OCI-M2 (cell line): ENCODE results near the gene CDH13.

Experiments
- DNase-seq: peaks from one replicate; lab custom pipeline; 2025; ENCODE audit not compliant: unreplicated experiment; lab: John Stamatoyannopoulos, UW

CDH13 gene

DNA sequence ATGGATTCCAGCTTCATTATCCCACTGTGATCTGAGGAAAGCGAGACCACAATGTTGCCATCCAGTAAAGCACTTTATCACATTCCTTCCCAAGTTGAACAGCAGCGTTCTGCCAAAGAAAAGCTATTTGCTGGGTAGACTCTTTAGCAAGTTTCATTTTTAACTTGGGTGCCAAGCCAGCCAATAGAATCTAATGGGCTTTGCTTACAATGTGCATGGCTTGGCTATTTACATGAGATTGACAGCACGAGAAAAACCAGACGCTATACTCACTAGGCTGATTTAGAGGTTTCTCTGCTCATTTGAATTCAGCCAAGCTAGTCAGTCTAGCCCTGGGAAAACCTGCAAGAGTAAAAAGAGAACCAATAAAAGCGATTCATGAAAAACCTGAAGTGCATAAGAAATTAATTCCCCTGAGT is 108.9 kb downstream of the CDH13 start:
- DNase-seq: no peak

DNA sequence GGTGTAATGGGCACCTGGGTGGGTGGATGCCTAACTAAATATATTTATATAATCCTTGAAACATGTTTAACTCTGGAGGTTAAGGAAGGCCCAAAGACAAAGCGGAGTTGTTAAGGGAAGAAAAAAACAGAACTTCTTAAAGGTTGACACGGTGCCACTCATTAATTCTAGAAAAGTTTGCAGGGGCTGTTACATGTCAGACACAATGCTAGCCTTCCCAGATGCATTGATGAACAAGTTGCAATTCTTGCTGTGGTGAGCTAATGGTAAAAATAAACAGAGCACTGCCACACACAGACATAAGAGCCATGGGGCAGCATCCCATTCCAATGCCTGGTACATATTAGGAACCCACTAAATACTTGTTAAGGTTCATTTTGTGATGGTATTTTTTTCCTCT is 109.5 kb downstream of the CDH13 start:
- DNase-seq: no peak

DNA sequence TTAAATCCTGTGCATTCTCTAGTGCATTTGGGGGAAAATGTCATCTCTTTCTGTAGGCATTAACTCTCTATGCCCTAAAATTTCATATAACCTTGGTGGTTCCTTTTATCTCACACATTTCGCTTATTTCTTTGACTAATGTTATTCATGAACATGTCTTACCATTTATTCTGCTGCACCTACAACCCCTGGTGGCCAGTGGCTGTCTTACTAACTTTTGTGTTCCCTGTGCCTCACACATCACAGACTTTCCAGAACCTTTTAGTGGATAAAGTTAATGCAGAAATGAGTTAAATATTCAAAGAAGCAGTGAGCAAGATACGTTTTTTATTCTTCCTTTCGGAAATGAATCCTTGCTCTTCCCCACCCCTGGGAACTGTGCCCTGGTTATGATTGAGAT is 111.9 kb downstream of the CDH13 start:
- DNase-seq: no peak

DNA sequence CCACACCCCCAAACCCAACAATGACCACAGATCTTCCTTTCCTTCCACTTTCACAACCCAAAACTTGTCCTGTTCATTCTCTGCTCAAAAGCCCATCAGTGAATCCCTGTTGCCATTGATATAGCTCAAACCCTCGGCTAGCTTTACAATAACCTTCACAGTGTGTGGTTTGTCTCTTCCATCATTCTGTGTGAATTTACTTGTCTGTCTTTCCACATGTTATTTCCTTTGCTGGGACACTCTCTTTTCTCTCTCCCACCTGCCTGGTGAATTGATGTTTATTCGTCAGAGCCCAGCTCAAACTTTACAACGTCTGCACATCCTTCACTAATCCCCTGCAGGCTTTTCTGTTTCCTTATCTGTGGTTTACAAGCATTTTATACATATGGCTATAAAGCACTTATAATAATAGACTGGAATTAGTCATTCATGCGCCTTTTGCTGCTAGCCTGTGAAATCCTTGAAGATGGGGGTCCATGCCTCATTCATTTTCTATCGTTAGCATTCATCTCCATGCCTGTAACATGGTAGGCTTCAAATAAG is 114.4 kb downstream of the CDH13 start:
- no peak for DNase-seq

DNA sequence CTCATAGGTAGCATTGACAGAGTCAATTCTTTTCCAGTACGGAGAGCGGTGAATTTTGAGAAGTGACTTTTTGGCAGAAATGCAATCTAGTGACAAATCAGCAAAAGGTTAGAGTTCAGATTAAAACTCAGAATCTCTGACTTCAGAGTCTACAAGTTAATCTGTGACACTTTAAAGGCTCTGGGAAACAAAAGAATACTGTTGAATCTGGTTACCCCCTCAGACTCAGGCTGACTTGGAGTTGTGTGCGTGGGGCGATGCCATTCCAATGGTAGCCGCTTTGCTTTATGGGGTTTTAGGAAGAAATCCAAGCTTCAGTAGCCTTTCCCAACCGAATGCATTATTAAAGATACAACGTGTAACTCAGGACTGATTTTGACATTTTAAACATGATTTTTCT is 118.2 kb downstream of the CDH13 start:
- no peak for DNase-seq

DNA sequence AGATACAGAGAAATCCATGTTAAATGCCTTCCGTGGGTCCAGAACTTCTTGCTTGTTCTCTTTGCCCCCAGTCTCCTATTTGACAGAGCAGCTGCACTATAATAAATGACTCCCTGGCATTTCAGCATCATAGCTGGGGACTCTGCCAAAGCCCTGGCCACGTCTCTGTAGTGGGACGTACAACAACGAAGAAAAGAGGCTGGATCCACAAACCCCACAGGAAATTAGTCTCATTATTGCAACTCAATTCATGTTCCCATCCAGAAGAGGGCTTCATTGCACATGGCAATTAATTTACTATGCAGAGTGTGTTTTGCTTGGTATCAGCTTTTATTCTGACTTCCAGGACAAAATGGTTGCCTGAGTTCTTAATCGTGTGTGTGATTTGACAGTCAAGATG is 121.3 kb downstream of the CDH13 start:
- DNase-seq: no peak

DNA sequence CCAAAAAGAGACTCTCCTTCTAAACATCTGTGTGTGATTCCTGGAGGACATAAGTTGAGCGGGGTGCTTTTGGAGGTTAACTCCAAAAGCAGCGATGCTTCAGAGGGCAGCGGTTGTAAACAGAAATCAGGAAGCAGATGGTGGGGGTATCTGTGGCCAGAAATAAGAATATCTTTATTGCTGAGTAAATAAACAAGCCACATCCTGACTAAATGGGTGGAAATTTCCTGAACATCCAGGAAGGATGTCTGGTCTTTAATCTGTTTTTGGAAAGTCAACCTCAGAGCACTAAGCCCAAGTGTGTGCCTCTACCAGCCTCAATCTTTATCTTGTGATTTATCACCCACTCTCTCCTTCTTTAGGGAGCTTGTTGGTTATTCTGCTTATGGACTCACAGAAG is 123.3 kb downstream of the CDH13 start:
- no peak for DNase-seq

DNA sequence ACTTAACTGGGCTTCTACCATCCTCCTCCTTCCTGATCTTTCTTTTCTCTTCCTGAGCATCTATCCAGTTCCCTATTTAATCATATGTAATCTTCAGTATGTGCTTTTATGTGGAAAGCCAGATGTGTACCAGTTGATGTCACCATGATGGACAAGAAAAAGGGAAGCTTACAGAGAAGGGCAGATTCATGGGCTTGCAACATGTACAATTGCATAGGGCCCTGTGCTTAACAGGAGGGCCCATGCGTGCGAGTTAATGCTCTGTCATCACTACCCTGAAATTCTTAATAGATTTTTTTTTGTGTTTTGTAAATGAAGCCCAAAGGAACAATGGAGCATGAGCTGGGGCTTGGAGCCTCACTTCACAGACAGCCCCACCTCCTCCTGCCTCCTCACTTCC is 124.3 kb downstream of the CDH13 start:
- no peak for DNase-seq

DNA sequence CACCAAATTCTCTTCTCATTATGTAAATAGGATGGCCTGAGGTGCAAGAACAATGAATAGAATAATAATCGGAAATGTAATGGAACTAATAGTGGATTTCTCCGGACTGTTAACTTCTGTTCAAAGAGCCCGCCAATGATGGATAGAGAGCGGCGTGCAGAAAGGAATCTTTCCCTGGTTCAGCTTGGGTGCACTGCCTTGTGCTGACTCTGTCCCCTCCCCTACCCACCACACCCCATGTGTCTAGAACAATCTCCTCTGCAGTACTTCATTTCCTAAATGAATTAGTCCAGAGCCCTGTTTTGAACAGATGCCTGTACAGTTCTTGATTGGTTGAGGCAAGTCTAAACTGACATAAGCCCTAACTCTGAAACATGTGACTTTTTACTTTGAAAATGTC is 125.4 kb downstream of the CDH13 start:
- no peak for DNase-seq

DNA sequence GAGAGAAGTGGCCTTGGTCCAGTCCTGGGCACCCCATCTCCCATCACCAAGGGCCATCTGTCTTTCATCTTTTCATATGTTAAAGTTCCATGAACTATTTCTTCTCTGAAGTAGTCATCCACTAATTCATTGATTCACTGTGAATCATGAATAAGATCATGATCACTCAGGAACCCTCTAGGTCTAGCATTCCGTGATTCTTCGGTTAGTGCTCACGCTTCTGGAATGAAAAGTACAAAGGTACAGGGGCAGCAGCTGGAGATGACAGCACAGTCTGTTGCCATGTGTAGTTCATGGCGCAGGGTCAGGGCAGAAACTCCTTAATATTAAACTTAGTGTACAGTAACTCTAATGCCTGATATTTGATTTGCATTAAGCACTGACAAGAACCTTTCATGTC is 127.1 kb downstream of the CDH13 start:
- no peak for DNase-seq

DNA sequence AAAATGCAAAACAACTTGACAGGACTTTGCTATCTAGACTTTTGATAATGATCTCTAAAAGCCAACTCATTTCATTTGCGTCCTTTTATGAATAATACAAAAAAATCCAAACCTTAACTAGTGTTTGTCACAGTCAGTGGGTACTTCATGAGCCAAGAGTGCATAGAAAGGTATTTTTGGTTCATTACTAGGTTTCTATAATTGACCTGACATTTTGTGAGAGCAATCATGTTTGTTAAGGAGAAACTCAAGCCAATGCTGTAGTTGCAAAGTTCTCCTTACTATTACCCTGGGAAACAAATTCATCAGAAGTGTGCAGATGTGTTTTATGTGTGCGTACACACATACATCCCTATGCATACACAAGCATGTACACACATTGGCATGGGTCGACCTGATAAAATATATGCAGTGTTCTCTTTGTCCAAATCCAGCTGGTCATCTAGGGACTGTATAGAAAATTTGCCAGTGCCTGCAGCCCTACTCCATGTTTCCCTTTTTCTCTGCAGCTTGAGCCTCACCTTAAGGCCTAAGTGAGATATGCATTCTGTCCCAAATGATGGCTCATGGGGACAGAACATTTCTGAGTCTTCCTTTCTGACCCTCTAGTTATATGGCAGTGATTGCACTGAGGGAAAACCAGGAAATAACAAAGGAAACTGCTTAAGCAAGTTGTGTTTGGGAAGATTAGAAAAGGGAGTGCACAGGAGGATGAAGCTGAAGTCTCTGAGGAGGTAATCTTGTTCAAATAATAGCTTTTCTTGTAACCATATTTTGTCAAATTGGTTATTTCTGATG is 128.1 kb downstream of the CDH13 start:
- no peak for DNase-seq

DNA sequence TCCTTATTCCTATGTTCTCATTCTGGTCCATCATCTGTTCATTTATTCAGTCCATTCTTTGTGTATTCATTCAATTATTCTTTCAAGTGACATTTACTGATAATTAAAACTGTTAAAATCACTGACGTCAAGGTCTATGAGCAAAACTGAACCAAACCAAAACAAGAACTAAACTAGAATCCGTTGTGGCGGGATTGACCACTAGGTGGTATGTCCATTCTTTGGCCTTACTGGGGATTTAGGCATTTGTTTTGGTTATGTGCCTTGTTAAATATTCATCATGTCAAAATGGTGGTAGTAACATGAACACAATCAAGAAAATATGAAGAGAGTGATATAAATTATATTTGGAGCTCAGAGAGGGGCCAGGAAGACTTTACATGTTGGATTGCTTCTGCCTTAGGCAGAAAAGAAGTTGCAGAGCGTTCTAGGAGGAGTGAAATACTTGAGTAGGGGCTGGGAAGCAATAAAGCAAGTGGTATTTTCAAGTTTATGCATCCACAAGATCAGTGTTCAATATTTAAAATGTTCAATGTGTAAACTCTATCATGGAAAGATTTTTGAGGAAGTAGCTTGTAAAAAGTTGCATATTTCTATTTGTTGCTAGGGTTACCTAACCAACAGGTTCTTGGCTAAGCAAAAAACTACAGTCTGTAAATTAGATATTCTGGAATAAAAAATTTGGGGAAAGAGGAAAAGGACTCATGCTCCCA is 129.0 kb downstream of the CDH13 start:
- DNase-seq: no peak

DNA sequence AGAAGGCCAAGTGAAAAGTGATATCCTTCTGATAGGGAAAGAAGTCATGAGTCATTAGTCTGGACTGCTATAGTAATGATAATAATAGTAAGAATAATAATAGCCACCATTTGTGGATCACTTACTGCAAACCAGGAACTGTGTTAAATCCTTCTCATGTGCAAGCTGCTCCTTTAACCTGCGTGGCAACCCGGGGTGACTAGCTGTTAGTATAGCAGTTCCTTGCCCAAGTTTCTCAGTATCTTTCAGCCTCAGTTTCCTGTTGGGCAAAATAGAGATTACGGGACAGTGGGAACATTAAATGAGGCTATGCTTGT is 129.5 kb downstream of the CDH13 start:
- no peak for DNase-seq

DNA sequence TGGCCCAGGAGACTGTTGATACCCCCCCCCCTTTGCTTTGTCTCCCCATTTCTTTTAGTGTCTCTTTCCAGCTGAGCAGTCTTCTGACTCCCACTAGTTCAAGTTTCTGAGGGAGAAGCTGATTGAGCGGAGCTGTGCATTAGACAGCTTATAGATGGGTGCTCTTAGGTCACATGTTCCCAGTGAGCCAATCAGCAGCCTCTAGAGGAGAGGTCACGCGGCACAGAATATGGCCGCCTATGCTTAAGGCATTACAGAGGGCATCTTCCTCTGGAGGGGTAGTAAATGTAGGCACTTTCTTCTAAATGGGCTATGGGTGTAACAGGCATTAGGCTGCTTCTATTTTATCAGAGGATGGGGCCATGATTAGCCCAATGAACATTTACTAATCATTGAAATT is 131.6 kb downstream of the CDH13 start:
- DNase-seq: no peak

DNA sequence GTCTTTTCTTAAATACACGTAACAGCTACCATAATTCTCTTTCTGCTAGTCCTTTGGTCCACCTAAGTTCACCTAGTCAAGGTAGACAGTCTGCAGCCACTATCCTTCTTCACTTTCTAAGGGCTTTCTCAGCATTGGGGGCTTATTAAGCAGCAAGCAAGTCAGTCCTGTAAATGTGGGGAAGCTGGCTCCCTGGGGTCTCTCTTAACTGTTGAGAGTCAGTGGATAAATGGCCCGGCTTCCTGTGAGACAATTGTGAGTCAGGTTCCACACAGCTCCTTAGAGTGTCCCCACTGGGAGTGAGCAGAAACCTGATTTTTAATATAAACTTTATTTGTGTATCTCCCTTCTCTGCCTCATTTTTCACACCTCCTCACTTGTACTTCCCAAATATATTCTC is 132.1 kb downstream of the CDH13 start:
- DNase-seq: no peak

DNA sequence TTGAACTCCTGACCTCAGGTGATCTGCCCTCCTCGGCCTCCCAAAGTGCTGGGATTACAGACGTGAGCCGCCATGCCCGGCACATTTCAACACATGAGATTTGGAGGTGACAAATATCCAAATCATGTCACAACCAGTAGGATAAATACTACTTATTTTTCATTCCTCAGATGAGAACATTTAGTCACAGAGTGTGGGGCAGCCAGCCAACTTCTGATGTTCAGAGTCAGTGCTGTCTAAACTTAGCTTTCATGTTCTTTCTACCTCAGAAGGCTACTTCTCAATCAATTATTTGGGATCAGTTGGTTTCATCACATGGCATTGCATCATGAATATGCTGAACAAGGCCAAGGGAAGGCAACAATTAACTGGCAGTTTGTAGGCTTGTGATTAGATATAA is 134.5 kb downstream of the CDH13 start:
- DNase-seq: no peak

DNA sequence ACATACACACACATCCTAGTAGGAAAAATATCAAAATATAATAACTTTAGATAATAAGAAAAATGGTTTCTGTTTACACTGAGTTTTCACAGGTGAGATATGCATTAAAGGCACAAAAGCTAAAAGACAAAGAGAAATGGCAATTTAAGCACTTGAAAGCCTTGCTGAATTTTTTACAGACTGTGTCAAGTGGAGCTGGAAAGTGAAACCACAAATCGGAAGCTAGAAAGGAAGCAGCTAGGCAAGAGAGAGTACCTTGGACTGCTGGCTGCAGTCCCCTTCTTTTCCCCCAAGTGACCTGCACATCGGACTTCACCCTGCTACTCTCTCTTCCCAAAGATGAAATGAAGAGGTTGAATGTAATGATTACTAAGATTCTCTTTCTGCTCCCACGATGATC is 135.1 kb downstream of the CDH13 start:
- DNase-seq: no peak

DNA sequence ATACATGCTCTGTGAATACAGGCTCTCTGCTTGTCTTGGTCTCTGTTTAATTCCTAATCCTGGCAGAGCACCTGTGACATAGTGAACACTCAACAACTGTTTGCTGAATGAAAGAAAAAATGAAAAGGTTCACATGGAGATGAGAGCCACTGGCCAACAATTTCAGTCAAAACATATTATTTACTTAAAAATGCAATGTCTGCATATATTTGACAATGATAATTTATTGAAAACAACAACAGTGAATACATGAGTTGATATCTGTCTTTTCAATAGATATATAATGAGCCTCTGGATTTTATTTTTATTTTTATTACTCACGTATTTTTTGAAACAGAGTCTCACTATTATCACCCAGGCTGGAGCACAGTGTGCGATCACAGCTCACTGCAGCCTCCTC is 136.6 kb downstream of the CDH13 start:
- DNase-seq: no peak

DNA sequence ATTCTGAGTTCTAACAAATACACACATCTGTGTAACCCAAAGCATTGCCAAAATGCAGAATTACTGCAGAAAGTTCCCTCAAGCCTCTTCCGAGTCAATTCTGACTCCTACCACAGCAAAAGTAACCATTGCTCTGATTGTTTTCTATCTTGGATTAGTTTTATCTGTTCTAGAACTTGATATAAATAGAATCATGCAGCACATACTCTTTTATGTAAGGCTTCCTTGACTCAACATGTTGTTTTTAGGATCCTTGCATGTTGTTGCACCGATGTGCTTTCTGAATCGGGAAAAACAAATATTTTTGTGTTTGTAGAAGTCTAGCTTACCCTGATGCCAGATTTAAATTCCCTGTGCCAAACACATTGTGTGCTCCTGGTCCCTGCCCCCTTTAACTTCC is 140.4 kb downstream of the CDH13 start:
- no peak for DNase-seq

DNA sequence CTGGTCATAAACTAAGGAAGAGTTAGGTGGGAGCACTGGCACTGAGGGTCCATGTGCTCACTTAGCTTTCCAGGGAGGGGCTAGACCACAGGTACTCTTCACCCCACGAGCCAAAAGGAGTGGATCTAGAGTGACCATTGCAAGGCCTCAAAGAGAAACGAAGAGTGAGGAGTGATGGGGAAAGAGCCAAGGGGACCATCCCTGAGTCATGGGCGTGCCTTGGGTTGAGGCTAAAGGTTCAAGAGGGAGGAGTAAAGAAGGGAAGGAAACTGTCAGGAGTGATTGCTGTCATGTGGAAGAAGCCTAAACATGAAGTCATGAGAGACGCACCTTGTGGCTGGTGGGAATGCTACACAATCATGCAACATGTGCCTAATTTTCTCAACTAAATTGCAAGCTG is 141.0 kb downstream of the CDH13 start:
- DNase-seq: no peak

DNA sequence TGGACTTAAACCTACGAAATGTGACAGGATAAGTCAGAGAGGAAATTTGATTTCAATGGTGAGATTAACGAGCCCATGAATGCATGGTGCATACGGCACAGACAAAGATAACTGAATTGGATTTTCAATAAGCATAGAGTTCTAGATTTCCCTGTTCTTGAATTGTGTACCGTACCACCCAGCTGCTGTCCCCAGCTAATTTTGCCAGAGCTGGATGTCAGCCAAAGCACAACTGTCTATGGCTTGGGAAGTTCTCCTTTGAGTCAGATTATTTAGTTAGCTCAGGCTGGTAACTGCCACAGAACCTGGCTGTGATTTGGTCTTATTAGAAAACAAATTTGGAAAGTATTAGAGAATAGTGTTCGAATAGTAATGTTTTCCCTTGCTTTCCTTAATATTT is 143.1 kb downstream of the CDH13 start:
- DNase-seq: no peak

DNA sequence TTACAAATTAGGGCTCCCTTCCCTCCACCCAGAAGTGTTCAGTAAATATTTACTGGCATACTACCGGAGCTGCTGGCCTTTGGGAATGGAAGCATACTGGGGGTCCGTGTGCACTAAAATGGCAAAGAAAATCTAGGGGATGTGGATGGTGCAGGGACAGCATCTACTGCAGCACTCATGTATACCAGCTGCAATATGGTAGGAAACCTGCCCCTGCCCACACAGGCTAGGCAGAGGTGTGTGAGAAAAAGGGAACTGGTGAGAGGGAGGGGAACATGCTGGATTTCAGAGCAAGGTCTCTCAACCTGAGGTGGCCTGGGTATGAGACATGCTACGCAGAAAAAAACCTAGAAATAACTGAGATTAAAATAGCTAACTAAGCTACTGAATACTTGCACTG is 145.4 kb downstream of the CDH13 start:
- no peak for DNase-seq

DNA sequence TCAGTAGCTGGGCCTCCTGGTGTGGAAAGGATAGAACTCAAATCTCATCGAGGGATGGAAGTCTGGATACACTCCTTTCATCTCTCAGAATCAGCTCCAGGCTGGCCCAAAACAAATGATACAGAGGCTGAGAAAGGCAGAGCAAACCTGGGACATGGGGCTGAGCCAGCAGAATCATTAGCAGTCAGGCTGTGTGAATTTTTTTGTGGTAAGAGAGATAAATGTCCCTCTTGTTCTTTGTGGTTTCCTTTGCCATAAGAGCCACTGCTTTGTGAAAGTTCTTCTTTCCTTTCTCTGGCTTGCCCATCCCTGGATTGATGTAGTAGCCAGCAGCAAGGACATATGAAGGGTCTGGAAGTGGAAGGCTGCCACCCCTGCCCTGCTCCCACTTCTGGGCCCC is 146.2 kb downstream of the CDH13 start:
- no peak for DNase-seq
